ENCODE measurements around the gene C1orf52. TPM values are rescaled to one million over a fixed set of nuclear protein-coding genes. Genes with fewer than 3 reads are reported as not detected.

The C1orf52 gene
- total RNA-seq, 1 donor from 2014 or later, result 23.4 TPM

- no peaks in the 10 kb centered on the region for H3K27me3 ChIP-seq (ENCODE audit: low read depth)
- H3K9me3 ChIP-seq, result no peaks in the 10 kb centered on the region
- intact Hi-C loops (cut with DNase I), result no loop called here
- no peak overlapping the region for H3K4me3 ChIP-seq
- TF ChIP-seq CTCF (IDR thresholded peaks at IDR 0.05), result no peak
- H3K27ac ChIP-seq, result no peak overlapping the region
- H3K4me1 ChIP-seq, result peaks cover 6% of the 10 kb centered on the region
- H3K36me3 ChIP-seq, result no peaks in the 10 kb centered on the region
- DNase-seq (no peak), ATAC-seq (no peak)
These were observed 24.7 kb upstream of the C1orf52 start for GRCh38 chr1:85284202-85284601.

GRCh38 chr1:85283475-85284199 is 24.2 kb upstream of the C1orf52 start:
- Histone ChIP-seq H3K4me1 (peaks cover 12% of the 10 kb centered on the region), H3K9me3 (no peaks in the 10 kb centered on the region), H3K27me3 (ENCODE audit: low read depth) (no peaks in the 10 kb centered on the region), H3K27ac (no peak overlapping the region), H3K36me3 (no peaks in the 10 kb centered on the region), H3K4me3 (no peak overlapping the region)
- DNase-seq (peak; percentile 55), ATAC-seq (peak; percentile 53 to 63)
- intact Hi-C loops (cut with DNase I), result no loop called here
- no peak for TF ChIP-seq CTCF (IDR thresholded peaks at IDR 0.05)

- Histone ChIP-seq H3K36me3 (no peaks in the 10 kb centered on the region), H3K4me1 (peaks cover 17% of the 10 kb centered on the region), H3K27ac (no peak overlapping the region), H3K4me3 (no peak overlapping the region), H3K9me3 (no peaks in the 10 kb centered on the region), H3K27me3 (ENCODE audit: low read depth) (no peaks in the 10 kb centered on the region)
- DNase-seq, result no peak
- intact Hi-C loops (cut with DNase I), result no loop called here
- no peak for ATAC-seq
- TF ChIP-seq CTCF (IDR thresholded peaks at IDR 0.05), result no peak
These were observed 23.0 kb upstream of the C1orf52 start for GRCh38 chr1:85282424-85282823.

GRCh38 chr1:85280636-85281035 is 21.2 kb upstream of the C1orf52 start:
- Histone ChIP-seq H3K27me3 (ENCODE audit: low read depth) (no peaks in the 10 kb centered on the region), H3K4me1 (peaks cover 24% of the 10 kb centered on the region), H3K36me3 (no peaks in the 10 kb centered on the region), H3K27ac (no peak overlapping the region), H3K4me3 (no peak overlapping the region), H3K9me3 (no peaks in the 10 kb centered on the region)
- DNase-seq, result no peak
- no peak for ATAC-seq
- intact Hi-C loops (cut with DNase I), result no loop called here
- TF ChIP-seq CTCF (IDR thresholded peaks at IDR 0.05), result no peak

GRCh38 chr1:85279458-85280080 is 20.1 kb upstream of the C1orf52 start:
- no peak for TF ChIP-seq CTCF (IDR thresholded peaks at IDR 0.05)
- Histone ChIP-seq H3K27me3 (ENCODE audit: low read depth) (no peaks in the 10 kb centered on the region), H3K9me3 (no peaks in the 10 kb centered on the region), H3K4me1 (peaks cover 34% of the 10 kb centered on the region), H3K36me3 (no peaks in the 10 kb centered on the region), H3K4me3 (no peak overlapping the region), H3K27ac (peak overlapping the region; percentile 61)
- ATAC-seq (no peak), DNase-seq (no peak)
- intact Hi-C loops (cut with DNase I), result no loop called here

Data from lower lobe of right lung (tissue), 2 donors.